ENCODE data around the gene RPS6KC1.

Gene RPS6KC1

GRCh38 chr1:213260311-213261075 is 209.5 kb downstream of the RPS6KC1 start:
- ATAC-seq (replicated peaks), result no peak
- Mint-ChIP-seq H3K27ac (no peak overlapping the region), H3K9me3 (no peaks in the 10 kb centered on the region), H3K36me3 (peaks cover 21 to 26% of the 10 kb centered on the region in 2 donors), H3K4me3 (no peak overlapping the region), H3K4me1 (no peaks in the 10 kb centered on the region), H3K27me3 (no peaks in the 10 kb centered on the region)
- DNase-seq, result no peak

DNA sequence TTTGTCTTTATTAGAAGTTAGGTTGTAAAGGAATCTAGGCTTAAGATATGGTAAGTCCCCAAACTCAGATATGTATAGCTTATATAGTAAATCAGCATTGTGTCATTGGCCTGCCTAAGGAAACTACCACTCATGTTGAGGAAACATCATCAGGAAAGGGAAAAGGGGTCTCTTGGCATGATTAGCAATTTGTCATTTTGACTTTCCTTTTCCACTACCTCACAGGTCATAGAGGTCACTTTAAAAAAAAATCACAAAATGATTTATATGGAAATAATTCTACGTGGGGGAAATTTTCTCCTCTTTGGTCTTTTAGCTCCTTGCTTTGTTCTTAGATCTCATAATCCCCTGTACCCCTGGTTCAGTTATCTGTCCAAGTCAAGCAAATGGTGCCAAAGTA is 213.5 kb downstream of the RPS6KC1 start:
- H3K27ac Mint-ChIP-seq, result no peak overlapping the region
- ATAC-seq (replicated peaks), result no peak

GRCh38 chr1:213266983-213267772 is 216.1 kb downstream of the RPS6KC1 start:
- Mint-ChIP-seq H3K27ac (no peak overlapping the region), H3K4me3 (no peak overlapping the region), H3K27me3 (no peaks in the 10 kb centered on the region), H3K9me3 (peaks cover 5 to 7% of the 10 kb centered on the region in 2 donors), H3K36me3 (peaks cover 39 to 67% of the 10 kb centered on the region in 2 donors), H3K4me1 (no peaks in the 10 kb centered on the region)
- ATAC-seq (replicated peaks) (no peak), DNase-seq (no peak)

More for the DNA sequence above, 213.5 kb downstream of the RPS6KC1 start:
- Mint-ChIP-seq H3K36me3 (peaks cover 33 to 60% of the 10 kb centered on the region in 2 donors), H3K9me3 (peaks cover 5 to 6% of the 10 kb centered on the region in 2 donors), H3K4me1 (no peaks in the 10 kb centered on the region), H3K27me3 (no peaks in the 10 kb centered on the region), H3K4me3 (no peak overlapping the region)
- no peak for DNase-seq

GRCh38 chr1:213268221-213268620 is 217.2 kb downstream of the RPS6KC1 start:
- no peak for DNase-seq
- Mint-ChIP-seq H3K27ac (no peak overlapping the region), H3K36me3 (peaks cover 41 to 69% of the 10 kb centered on the region in 2 donors), H3K9me3 (peaks cover 5 to 7% of the 10 kb centered on the region in 2 donors), H3K27me3 (no peaks in the 10 kb centered on the region), H3K4me3 (no peak overlapping the region), H3K4me1 (no peaks in the 10 kb centered on the region)
- no peak for ATAC-seq (replicated peaks)

- H3K4me3 Mint-ChIP-seq, result no peak overlapping the region
- no peak for ATAC-seq (replicated peaks)
- DNase-seq, result no peak
- peaks cover 5 to 7% of the 10 kb centered on the region in 2 donors for H3K9me3 Mint-ChIP-seq
- H3K27me3 Mint-ChIP-seq, result no peaks in the 10 kb centered on the region
- no peaks in the 10 kb centered on the region for H3K4me1 Mint-ChIP-seq
- H3K36me3 Mint-ChIP-seq, result peaks cover 39 to 68% of the 10 kb centered on the region in 2 donors
- no peak overlapping the region for H3K27ac Mint-ChIP-seq
These were observed 218.8 kb downstream of the RPS6KC1 start for GRCh38 chr1:213269829-213270228.

DNA sequence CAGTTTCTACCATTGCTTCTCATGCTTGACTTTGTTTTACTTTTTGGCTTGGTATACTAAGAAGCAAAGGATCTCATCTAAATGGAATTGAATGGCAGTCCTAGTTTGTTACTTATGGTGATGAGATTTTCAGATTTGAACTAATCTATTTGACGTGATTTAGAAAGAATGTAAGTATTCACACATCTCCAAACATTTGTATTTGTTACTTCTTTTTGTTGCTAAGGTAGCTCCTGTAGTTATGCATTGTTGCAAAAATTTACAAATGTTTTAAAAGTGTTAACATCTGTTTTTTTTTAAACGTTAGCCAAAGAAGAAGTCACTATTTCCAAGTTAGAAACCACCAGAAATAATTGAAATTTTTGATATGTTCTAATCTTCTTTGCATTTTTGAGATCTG is 222.5 kb downstream of the RPS6KC1 start:
- Mint-ChIP-seq H3K36me3 (peaks cover 23 to 49% of the 10 kb centered on the region in 2 donors), H3K4me3 (no peak overlapping the region), H3K27ac (no peak overlapping the region), H3K4me1 (no peaks in the 10 kb centered on the region), H3K27me3 (no peaks in the 10 kb centered on the region), H3K9me3 (peaks cover 0 to 2% of the 10 kb centered on the region in 2 donors)
- DNase-seq, result no peak
- no peak for ATAC-seq (replicated peaks)

DNA sequence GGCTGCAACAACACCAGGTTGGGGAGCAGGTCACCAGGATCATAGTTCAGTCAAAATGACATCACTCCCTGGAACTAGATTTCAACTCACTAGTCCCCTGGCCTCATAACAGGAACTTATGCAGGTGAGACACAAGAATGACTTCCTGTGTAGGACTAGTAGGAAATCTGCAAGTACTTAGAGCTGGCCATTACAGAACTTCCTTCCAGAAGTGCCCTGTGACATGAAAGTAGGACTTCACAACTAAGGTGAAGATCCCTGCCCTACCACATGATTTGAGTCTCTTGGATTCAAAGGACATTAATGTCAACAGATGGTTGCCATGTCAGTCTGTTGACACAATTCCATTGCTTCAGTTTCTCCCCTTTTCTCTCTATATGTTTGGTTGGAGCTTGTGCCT is 223.1 kb downstream of the RPS6KC1 start:
- no peak for DNase-seq
- H3K27ac Mint-ChIP-seq, result no peak overlapping the region
- H3K27me3 Mint-ChIP-seq, result no peaks in the 10 kb centered on the region
- H3K4me3 Mint-ChIP-seq, result no peak overlapping the region
- no peaks in the 10 kb centered on the region for H3K4me1 Mint-ChIP-seq
- peaks cover 23 to 43% of the 10 kb centered on the region in 2 donors for H3K36me3 Mint-ChIP-seq
- ATAC-seq (replicated peaks), result no peak
- H3K9me3 Mint-ChIP-seq, result peaks cover 0 to 2% of the 10 kb centered on the region in 2 donors

DNA sequence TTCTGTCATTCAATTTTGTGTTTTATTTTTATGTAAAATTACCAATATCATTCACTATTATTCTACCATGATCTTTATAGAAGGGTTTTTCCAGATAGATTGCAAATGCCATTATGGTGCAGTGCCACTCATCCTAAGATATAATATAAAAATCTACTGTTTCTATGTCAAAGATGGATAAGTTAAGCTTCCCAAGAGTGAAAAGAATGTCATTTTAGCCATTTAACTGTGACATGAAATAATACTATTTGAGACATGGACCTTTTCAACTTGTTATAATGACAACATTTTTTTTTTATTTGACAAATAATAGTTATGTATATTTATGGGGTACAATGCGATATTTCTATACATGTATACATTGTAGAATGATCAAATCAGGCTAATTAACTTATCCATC is 224.3 kb downstream of the RPS6KC1 start:
- no peak overlapping the region for H3K4me3 Mint-ChIP-seq
- no peaks in the 10 kb centered on the region for H3K4me1 Mint-ChIP-seq
- no peak for DNase-seq
- no peaks in the 10 kb centered on the region for H3K27me3 Mint-ChIP-seq
- no peak overlapping the region for H3K27ac Mint-ChIP-seq
- no peak for ATAC-seq (replicated peaks)
- peaks cover 0 to 2% of the 10 kb centered on the region in 2 donors for H3K9me3 Mint-ChIP-seq
- peaks cover 19 to 38% of the 10 kb centered on the region in 2 donors for H3K36me3 Mint-ChIP-seq

DNA sequence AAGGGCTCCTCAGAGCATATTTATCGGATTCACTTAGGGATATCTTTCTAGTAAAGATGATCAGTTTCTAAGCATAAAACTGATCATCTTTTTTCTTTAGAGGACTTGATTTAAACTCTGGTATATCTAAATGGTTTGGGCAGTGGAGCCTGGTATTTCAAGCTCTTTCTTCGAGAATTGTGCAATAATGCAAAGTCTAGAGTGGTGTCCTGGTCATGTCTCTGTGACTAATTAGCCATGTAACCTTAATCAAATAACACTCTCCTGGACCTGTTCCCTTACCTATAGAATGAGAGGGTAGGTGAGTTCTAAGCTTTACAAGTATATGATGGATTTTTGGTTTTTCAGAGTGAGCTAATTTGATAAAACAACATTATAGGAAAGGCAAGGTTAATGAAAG is 225.2 kb downstream of the RPS6KC1 start:
- H3K4me1 Mint-ChIP-seq, result no peaks in the 10 kb centered on the region
- ATAC-seq (replicated peaks), result no peak
- no peaks in the 10 kb centered on the region for H3K9me3 Mint-ChIP-seq
- H3K4me3 Mint-ChIP-seq, result no peak overlapping the region
- no peak for DNase-seq
- H3K36me3 Mint-ChIP-seq, result peaks cover 17 to 33% of the 10 kb centered on the region in 2 donors
- H3K27ac Mint-ChIP-seq, result no peak overlapping the region
- H3K27me3 Mint-ChIP-seq, result no peaks in the 10 kb centered on the region

DNA sequence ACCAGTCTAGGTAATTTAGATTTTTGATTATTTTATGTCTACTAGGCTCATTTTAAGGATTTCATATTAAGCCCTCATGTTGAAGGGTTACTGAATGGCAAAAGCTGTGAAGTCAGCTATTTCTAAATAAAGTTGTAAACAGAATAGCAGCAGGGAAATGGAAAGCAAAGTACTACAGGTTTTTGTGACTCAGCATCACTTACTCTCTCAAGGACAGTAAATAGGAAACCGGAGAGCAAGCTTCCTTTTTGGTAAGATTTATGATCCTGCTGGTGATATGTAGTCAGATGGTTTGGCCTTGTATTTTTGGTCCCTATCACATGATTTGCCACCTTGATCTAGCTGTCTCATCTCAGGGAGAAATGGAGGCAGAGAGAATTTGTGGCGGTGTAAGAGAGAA is 226.0 kb downstream of the RPS6KC1 start:
- Mint-ChIP-seq H3K27ac (no peak overlapping the region), H3K27me3 (no peaks in the 10 kb centered on the region), H3K4me1 (no peaks in the 10 kb centered on the region), H3K36me3 (peaks cover 17 to 35% of the 10 kb centered on the region in 2 donors), H3K4me3 (no peak overlapping the region), H3K9me3 (no peaks in the 10 kb centered on the region)
- no peak for ATAC-seq (replicated peaks)
- DNase-seq, result no peak

- no peak for DNase-seq
- Mint-ChIP-seq H3K4me3 (no peak overlapping the region), H3K27me3 (no peaks in the 10 kb centered on the region), H3K9me3 (peaks cover 2 to 6% of the 10 kb centered on the region in 2 donors), H3K27ac (no peak overlapping the region), H3K36me3 (peaks cover 13 to 25% of the 10 kb centered on the region in 2 donors), H3K4me1 (no peaks in the 10 kb centered on the region)
- no peak for ATAC-seq (replicated peaks)
These were observed 228.4 kb downstream of the RPS6KC1 start for GRCh38 chr1:213279410-213279809.

GRCh38 chr1:213281640-213282301 is 230.7 kb downstream of the RPS6KC1 start:
- Mint-ChIP-seq H3K4me1 (no peaks in the 10 kb centered on the region), H3K36me3 (peaks cover 6 to 14% of the 10 kb centered on the region in 2 donors), H3K27ac (no peak overlapping the region), H3K9me3 (peaks cover 2 to 6% of the 10 kb centered on the region in 2 donors), H3K4me3 (no peak overlapping the region), H3K27me3 (no peaks in the 10 kb centered on the region)
- ATAC-seq (replicated peaks), result no peak
- DNase-seq, result no peak

DNA sequence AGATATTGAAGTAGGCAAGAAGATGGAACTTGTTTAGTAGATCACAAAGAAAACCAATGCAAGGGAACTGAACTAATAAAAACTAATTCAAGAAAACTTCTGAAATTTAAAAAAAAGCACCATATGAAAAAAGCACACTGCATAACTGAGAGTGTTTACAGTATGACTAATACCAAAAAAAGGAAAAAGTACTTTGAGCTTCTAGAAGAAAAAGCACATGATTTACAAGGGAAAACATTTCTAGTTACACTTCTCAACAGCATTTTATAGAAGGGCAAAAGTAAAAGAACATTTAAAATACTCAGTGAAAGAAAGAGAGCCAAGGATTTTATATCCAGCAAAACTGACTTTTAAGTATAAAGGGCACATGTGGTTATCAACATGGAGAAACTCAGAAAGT is 233.6 kb downstream of the RPS6KC1 start:
- no peak for DNase-seq
- no peak for ATAC-seq (replicated peaks)
- Mint-ChIP-seq H3K4me3 (no peak overlapping the region), H3K36me3 (peaks cover 6 to 14% of the 10 kb centered on the region in 2 donors), H3K4me1 (no peaks in the 10 kb centered on the region), H3K27me3 (no peaks in the 10 kb centered on the region), H3K27ac (no peak overlapping the region), H3K9me3 (peaks cover 2 to 6% of the 10 kb centered on the region in 2 donors)

DNA sequence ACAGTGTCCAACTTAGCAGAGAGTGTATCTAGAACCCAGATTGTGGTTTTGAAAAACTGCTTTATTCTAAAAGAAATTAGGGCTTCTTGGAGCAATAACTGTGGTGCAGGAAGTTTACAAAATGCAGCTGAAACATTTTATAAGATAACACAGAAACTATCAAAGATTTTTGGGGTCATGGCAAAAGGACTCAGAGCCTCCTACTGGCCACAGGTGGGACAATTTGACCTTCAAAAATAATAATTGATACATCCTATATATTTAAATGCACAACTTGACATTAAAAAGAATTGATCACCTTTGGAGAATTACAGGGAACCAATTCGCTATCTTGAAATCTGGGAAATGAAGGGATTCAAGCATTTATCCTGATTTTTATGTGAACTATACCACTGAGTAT is 235.2 kb downstream of the RPS6KC1 start:
- no peak for ATAC-seq (replicated peaks)
- Mint-ChIP-seq H3K27ac (no peak overlapping the region), H3K4me1 (no peaks in the 10 kb centered on the region), H3K4me3 (no peak overlapping the region), H3K27me3 (no peaks in the 10 kb centered on the region), H3K9me3 (peaks cover 2 to 6% of the 10 kb centered on the region in 2 donors), H3K36me3 (peaks cover 9 to 11% of the 10 kb centered on the region in 2 donors)
- no peak for DNase-seq
